RCC 7860 (cell line): ENCODE data around the gene CEP170B.
"Not testable (repeated sequence)": the region's sequence is repeated elsewhere in the genome, so short reads cannot be mapped to it uniquely, and the experiment has no call there.

Experiments used
- DNase-seq: peaks from one replicate; pipeline ENCODE4 v3.0.0-alpha.2; 2015; ENCODE audit warnings: low spot score
- FAIRE-seq: peaks from 2 replicates; lab custom pipeline; 2012; peaks lifted over from hg19 to GRCh38; lab: Jason Lieb, UNC

CEP170B gene

DNA sequence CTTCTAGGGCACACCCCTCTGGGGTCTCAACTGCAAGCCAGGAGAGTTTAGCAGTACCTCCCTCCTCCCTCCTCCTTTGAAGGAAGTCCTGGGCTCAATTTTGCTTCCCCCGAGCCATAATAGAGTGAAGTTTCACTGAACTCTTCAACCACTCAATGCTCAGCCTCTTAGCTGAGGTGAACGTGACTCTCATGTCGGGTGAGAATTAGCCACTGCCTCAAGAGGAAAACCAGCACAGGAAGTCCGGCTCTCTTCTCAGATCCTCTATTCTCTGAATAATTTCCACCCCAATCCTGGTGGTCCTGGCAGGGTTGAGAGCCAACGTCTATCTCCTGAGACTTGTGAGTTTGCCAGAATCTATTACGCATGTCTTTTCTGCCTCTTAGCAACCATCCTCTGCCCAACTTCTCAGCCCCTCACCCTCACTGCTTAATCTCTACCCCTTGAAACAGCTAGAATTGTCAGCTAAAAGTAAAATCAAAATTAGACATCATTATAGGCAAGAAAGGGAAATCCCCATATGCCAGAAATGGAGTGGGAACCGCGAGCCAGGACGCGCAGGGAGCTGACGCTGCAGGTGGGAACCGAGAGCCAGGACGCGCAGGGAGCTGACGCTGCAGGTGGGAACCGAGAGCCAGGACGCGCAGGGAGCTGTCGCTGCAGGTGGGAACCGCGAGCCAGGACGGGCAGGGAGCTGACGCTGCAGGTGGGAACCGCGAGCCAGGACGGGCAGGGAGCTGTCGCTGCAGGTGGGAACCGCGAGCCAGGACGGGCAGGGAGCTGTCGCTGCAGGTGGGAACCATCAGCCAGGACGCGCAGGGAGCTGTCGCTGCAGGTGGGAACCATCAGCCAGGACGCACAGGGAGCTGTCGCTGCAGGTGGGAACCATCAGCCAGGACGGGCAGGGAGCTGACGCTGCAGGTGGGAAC lies 39.8 kb downstream of the CEP170B start:
- DNase-seq, FAIRE-seq: not testable (repeated sequence)

GRCh38 chr14:104905579-104905933 lies 40.5 kb downstream of the CEP170B start:
- DNase-seq, FAIRE-seq: not testable (repeated sequence)

GRCh38 chr14:104908303-104908702 lies 43.2 kb downstream of the CEP170B start:
- FAIRE-seq (no peak), DNase-seq (no peak)

- no peak for DNase-seq
- FAIRE-seq, result no peak
Observed at GRCh38 chr14:104912053-104912452, 47.0 kb downstream of the CEP170B start.

- no peak for FAIRE-seq
- DNase-seq, result no peak
Observed at GRCh38 chr14:104913435-104913834, 48.4 kb downstream of the CEP170B start.

DNA sequence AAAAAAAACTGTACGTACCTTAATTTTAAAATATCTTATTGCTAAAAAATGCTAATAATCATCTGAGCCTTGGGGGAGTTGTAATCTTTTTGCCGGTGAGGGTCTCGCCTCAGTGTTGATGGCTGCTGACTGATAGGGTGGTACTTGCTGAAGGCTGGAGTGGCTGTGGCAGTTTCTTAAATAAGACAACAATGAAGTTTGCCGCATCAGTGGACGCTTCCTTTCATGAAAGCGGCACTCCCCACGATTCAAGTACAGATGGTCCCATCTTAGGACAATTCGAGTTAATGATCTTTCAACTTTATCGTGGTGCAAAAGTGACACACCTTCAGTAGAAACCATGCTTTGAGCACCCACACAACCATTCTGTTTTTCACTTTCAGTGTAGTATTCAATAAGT lies 52.0 kb downstream of the CEP170B start:
- FAIRE-seq, result no peak
- DNase-seq, result no peak

- DNase-seq (no peak), FAIRE-seq (no peak)
Observed at GRCh38 chr14:104917993-104918392, 52.9 kb downstream of the CEP170B start.

DNA sequence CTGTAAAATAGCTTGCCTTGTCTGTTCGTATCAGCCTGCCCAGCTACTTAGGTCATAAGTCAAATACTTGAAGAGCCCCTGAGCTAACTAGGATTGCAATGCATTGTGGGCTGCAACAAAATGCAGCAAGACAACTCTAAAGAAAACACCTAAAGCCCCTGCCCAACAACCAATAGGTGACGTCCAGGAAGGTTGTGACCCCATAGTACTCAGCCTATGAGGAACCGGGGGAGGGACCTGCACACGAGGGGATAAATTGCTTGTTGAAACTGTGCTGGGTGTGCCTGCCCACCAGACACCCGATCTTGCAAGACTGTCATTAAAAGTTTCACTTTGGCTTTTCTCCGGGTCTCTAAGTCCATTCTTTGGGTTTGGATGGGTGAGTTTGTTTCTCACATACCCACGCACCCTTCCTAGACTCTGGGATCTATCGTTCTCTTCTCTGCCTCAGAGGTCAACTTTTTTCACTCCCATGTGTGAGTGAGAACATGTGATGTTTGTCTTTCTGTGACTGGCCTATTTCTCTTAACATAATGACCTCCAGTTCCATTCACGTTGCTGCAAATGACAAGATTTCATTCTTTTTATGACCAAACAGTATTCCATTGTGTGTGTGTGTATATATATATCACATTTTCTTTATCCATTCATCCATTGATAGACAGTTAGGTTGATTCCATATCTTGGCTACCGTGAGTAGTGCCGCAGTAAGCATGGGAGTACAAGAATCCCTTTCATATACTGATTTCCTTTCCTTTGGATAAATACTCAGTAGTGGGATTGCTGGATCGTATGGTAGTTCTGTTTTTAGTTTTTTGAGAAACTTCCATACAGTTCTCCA lies 54.3 kb downstream of the CEP170B start:
- not testable (repeated sequence) for DNase-seq, FAIRE-seq

GRCh38 chr14:104919993-104920315 lies 54.9 kb downstream of the CEP170B start:
- no peak for FAIRE-seq
- no peak for DNase-seq

- FAIRE-seq (no peak), DNase-seq (no peak)
Observed at GRCh38 chr14:104923640-104924420, 58.8 kb downstream of the CEP170B start.

GRCh38 chr14:104924421-104925213 lies 59.5 kb downstream of the CEP170B start, which contains the start of gene PLD4:
Gene PLD4, plus strand, starts transcription at chr14:104924879. Its CDS starts 2,262 bp downstream, at chr14:104927141.
- no peak for FAIRE-seq
- DNase-seq, result no peak

DNA sequence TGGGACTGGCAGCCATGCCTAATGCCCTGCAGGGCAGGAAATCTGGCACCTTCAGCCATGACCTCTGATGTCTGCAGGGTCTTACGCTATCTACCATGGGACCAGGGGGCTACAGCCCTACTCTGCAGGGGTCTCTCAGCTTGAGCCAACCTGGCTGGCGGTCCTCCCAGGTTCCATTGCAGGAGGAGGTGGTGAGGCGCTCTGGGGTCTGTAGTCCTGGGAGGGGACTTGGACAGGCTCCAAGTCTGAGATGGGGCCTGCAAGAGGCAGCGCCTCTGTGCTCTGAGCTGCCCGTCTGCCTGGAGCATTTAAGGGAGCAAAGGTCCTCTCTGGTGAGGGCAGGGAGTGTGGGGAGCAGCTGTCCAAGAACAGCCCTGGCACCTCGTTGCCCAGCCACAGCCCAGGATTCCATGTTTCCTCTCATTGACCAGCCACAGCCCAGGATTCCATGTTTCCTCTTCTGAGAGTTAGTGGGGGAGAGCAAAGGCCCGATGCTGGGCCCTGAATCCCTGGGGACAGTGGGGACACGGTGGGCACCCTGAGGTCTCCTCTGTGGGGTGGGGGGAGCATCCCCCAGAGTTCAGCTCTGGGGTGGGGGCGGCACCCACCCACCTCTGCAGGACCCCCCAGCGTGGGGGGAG lies 60.3 kb downstream of the CEP170B start:
- FAIRE-seq, result no peak
- DNase-seq, result no peak

DNA sequence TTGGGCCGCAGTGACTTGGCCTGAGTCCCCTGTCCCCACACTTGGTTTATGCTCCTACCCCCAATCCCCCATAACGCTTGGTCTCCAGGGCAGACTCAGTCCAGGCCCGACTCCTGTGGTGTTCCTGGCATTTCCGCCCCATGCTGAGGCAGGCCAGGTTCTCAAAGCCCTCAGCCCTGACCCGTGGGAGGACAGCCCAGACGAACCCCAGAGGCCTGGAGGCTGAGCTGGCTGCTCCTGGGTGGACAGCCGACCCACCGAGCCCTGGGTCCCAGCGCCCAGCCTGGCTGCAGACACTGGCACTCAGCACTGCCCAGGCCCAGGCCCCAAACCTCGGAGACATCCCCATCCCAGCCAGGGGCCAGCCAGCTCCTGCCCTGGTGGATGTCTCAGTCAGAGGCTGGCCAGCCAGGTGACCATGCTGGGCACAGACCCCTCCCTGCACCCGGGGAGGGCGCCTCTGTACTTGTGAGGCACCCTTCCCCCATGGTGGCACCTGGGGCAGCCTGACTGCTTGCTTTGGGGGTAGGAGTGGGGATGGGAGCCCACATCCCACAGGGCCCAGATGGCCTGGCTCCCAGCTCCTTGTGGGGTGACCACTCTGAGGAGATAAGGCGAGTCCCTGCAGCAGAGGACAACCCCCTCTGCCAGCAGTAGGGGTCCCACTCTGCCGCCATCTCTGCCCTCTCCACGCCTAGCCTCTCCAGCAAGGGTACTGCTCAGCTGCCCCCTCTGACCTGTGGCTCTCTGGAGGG lies 61.0 kb downstream of the CEP170B start:
- FAIRE-seq, result no peak
- DNase-seq, result no peak

GRCh38 chr14:104926619-104927431 lies 61.8 kb downstream of the CEP170B start:
- no peak for DNase-seq

DNA sequence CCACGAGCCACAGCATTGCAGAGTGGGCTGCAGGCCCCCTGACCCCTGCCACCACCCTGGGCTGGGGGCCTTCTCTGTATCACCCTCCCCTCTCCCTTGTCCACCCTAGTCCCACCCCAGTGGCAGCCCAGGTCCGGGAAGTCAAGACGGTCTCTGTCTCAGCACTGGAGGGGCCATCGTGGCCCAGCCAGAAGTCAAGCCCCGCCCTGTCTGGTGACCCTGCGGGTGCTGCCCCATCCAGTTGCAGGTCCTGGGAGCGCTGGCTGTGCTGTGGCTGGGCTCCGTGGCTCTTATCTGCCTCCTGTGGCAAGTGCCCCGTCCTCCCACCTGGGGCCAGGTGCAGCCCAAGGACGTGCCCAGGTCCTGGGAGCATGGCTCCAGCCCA lies 62.4 kb downstream of the CEP170B start:
- no peak for DNase-seq
- FAIRE-seq, result no peak

More at GRCh38 chr14:104926619-104927431, 61.8 kb downstream of the CEP170B start:
- FAIRE-seq, result no peak

DNA sequence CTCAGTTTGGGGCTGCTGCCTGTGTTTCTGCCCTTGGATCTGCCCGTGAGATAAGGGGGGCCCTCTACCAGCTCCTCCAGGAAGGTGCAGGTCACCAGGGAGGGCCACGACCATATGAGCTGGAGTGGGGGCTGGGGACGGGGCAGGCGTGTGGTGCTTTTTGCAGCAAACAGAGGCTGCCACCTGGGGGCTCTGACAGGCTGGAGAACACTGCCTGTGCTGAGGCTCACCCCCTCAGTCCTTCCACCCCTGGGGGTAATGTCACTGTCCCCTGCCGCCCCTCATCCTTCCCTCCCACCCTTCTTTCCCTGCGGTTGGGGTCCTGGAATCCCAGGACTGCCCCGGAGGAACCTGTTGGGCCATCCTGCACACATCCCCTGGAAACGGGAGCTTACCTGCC lies 62.8 kb downstream of the CEP170B start:
- no peak for FAIRE-seq
- no peak for DNase-seq

DNA sequence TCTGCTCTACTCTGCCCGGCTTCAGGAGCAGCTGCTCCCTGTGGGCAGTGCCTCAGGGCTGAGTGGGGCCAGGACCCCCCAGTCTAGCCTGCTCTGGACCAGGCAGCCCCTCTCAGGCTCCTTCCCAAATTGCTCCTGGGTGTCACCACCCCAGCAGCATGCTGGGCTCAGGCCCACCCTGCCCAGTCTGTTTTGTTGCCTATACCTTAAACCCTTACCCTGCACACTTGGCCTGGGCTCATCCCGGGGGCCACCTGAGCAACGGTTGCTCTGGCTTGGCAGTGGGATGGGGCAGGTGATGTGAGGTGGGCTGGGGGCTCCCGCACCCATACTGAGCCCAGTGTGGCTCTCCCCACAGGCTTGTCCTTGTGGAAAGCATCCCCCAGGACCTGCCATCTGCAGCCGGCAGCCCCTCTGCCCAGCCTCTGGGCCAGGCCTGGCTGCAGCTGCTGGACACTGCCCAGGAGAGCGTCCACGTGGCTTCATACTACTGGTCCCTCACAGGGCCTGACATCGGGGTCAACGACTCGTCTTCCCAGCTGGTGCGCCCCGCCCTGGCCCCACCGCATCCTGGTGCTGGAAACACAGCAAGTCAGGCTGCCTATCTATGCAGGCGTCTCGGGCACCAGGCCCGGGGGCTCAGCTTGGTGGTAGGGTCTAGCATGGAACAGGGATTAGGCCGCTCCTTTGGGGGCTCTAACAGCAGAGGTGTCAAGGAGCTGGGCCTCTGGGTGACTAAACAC lies 63.5 kb downstream of the CEP170B start:
- FAIRE-seq (no peak), DNase-seq (no peak)
